Endothelial cell of umbilical vein (primary cell): ENCODE results near the gene KCTD1. TPM values are rescaled to one million over a fixed set of nuclear protein-coding genes. Genes with fewer than 3 reads are reported as not detected.

Source experiments
- BruUV-seq: library from RNA; stranded (reverse); fragments of 400-500 nt; replicated peaks from 2 replicates; lab custom pipeline; 2021; lab: Mats Ljungman, UMichigan
- CTCF ChIA-PET: fragments of 300-600, 350-600 bp; sonication (Branson Sonifier 250); formaldehyde crosslinking; loops from one replicate; lab custom pipeline; 2021; ENCODE audit warnings: antibody characterized with exemption, inconsistent platforms; lab: Charles Lee
- POLR2A ChIA-PET: fragments of 300-600, 350-600 bp; sonication (Branson Sonifier 250); formaldehyde crosslinking; loops from one replicate; lab custom pipeline; 2021; ENCODE audit warnings: antibody characterized with exemption, inconsistent platforms; lab: Charles Lee
- DNase-seq: peaks from one replicate; pipeline ENCODE4 v3.0.0-alpha.2; 2011; ENCODE audit warnings: low read depth, low spot score
- FAIRE-seq: peaks from 2 replicates; lab custom pipeline; 2011; peaks lifted over from hg19 to GRCh38; lab: Jason Lieb, UNC
- H2AFZ ChIP-seq: 2 replicates; pipeline ENCODE4 v1.6.0; 2012; ENCODE audit warnings: low read depth, low read length, control low read depth, inconsistent platforms
- H3K27ac ChIP-seq: 2 replicates; pipeline ENCODE4 v1.5.1; 2011; ENCODE audit warnings: low read depth, mild to moderate bottlenecking, control low read depth, low read length, moderate library complexity; ENCODE audit not compliant: insufficient read depth
- H3K27me3 ChIP-seq, 2 experiments: 2 replicates each; pipeline versions ENCODE4 v1.6.0 to v1.6.1; 2011; ENCODE audit warnings: low read length in 2 of 2, mixed read lengths in 1 of 2; ENCODE audit not compliant: control insufficient read depth in 2 of 2, insufficient read depth in 2 of 2
- H3K36me3 ChIP-seq, 2 experiments: 2 replicates in 1 of 2; 3 replicates in 1 of 2; pipeline ENCODE4 v1.5.1; 2011; ENCODE audit warnings: low read length in 2 of 2, mild to moderate bottlenecking in 1 of 2, moderate library complexity in 1 of 2; ENCODE audit not compliant: control insufficient read depth in 2 of 2, insufficient read depth in 2 of 2; ENCODE audit errors: extremely low read depth in 1 of 2
- H3K4me1 ChIP-seq: 3 replicates; pipeline ENCODE4 v1.5.1; 2011; ENCODE audit warnings: mild to moderate bottlenecking, low read length; ENCODE audit not compliant: control insufficient read depth, insufficient read depth; ENCODE audit errors: extremely low read depth
- H3K4me2 ChIP-seq: 2 replicates; pipeline ENCODE4 v1.6.1; 2011; ENCODE audit warnings: low read length, control low read depth, mixed read lengths; ENCODE audit not compliant: insufficient read depth
- H3K4me3 ChIP-seq, 3 experiments: fragments of 200-600 bp in 1 of 3; sonication (generic), shearing (Covaris generic) in 1 of 3; replicated peaks in 1 of 3; 2 replicates each; pipeline ENCODE4 v1.5.1; 2011 to 2016; ENCODE audit warnings: control low read depth in 3 of 3, low read length in 3 of 3, mild to moderate bottlenecking in 2 of 3, inconsistent platforms in 1 of 3, low read depth in 1 of 3, moderate library complexity in 1 of 3; ENCODE audit not compliant: insufficient read depth in 1 of 3
- H3K79me2 ChIP-seq: 2 replicates; pipeline ENCODE4 v1.6.0; 2012; ENCODE audit warnings: low read length, inconsistent platforms; ENCODE audit not compliant: control insufficient read depth, insufficient read depth
- H3K9ac ChIP-seq: replicated peaks from 2 replicates; pipeline ENCODE3; 2011; ENCODE audit warnings: low read length, control low read depth; ENCODE audit not compliant: insufficient read depth; ENCODE audit errors: extremely low read depth
- H3K9me1 ChIP-seq: replicated peaks from 3 replicates; pipeline ENCODE4 v1.6.0; 2011; ENCODE audit warnings: mild to moderate bottlenecking, low read length; ENCODE audit not compliant: control insufficient read depth, insufficient read depth; ENCODE audit errors: extremely low read depth
- H3K9me3 ChIP-seq: replicated peaks from 2 replicates; pipeline ENCODE4 v1.5.1; 2012; ENCODE audit warnings: low read length, inconsistent platforms; ENCODE audit not compliant: control insufficient read depth, insufficient read depth
- H4K20me1 ChIP-seq: replicated peaks from 2 replicates; pipeline ENCODE3; 2011; ENCODE audit warnings: mild to moderate bottlenecking, low read length; ENCODE audit not compliant: control insufficient read depth, insufficient read depth; ENCODE audit errors: extremely low read depth
- EZH2 ChIP-seq: IDR thresholded peaks from 2 replicates; pipeline ENCODE4 v1.6.1; 2012; ENCODE audit warnings: borderline replicate concordance, low read depth, mild to moderate bottlenecking, moderate library complexity, low read length, inconsistent platforms; ENCODE audit not compliant: severe bottlenecking
- FOS ChIP-seq: IDR thresholded peaks from 2 replicates; pipeline ENCODE4 v1.6.1; 2011; ENCODE audit warnings: mild to moderate bottlenecking, low read length, moderate library complexity, borderline replicate concordance; ENCODE audit not compliant: insufficient read depth
- GATA2 ChIP-seq: IDR thresholded peaks from 2 replicates; pipeline ENCODE4 v1.7.0; 2011; ENCODE audit warnings: low read depth, mild to moderate bottlenecking, moderate library complexity, mixed read lengths, low read length; ENCODE audit not compliant: insufficient read length, insufficient read depth
- JUN ChIP-seq: IDR thresholded peaks from 2 replicates; pipeline ENCODE4 v1.6.1; 2011; ENCODE audit warnings: borderline replicate concordance, low read depth; ENCODE audit not compliant: insufficient read length, insufficient read depth
- MYC ChIP-seq: IDR thresholded peaks from one replicate; pipeline ENCODE4 v1.6.1; 2011; ENCODE audit warnings: mild to moderate bottlenecking, low read depth, low read length
- POLR2A ChIP-seq: IDR thresholded peaks from 2 replicates; pipeline ENCODE4 v1.6.1; 2012; ENCODE audit warnings: low read depth, mild to moderate bottlenecking, control low read depth, low read length
- POLR2AphosphoS5 ChIP-seq: IDR thresholded peaks from 2 replicates; pipeline ENCODE4 v1.6.1; 2012; ENCODE audit warnings: low read depth, mild to moderate bottlenecking, control low read depth, low read length, moderate library complexity; ENCODE audit not compliant: insufficient read depth
- dilution Hi-C: fragments of 300-500 bp; cut with MboI; formaldehyde crosslinking; loops from one replicate; pipeline ENCODE4 v1.15.0; 2019; ENCODE audit warnings: low sequenced_read_pairs; ENCODE audit not compliant: extremely low pct_ligation_motif_present
- intact Hi-C: fragments of 100-400 bp; cut with micrococcal nuclease; formaldehyde crosslinking; loops from one replicate; pipeline ENCODE4 v1.10.0; 2022
- polyA plus RNA-seq, 4 experiments: library from polyadenylated mRNA; depleted of rRNA in 3 of 4; stranded (reverse) in 3 of 4; unstranded in 1 of 4; fragments of >200 nt; gene quantifications; 2 replicates each; pipeline versions ENCODE4 v1.2.1 to v1.2.3, GENCODE V29; 2011 to 2012; ENCODE audit warnings: missing spikeins in 1 of 4
- total RNA-seq: library from RNA; stranded (reverse); gene quantifications from 2 replicates; pipeline ENCODE4 v1.2.3, GENCODE V29; 2021
- TF ChIP-seq, protein P1 (sequence below), 2 donors: IDR thresholded peaks; 1 replicate in 1 of 2; 2 replicates in 1 of 2; pipeline ENCODE4 v1.5.1; 2011; ENCODE audit warnings: low read length in 2 of 2, mild to moderate bottlenecking in 2 of 2, moderate library complexity in 2 of 2, control low read depth in 1 of 2, inconsistent platforms in 1 of 2, low read depth in 1 of 2; ENCODE audit not compliant: insufficient read depth in 1 of 2; ENCODE audit errors: extremely low read depth in 1 of 2
- TF ChIP-seq, protein P2 (sequence below): IDR thresholded peaks from 2 replicates; pipeline ENCODE4 v1.6.1; 2011; ENCODE audit not compliant: insufficient read depth, insufficient read length

The KCTD1 gene
- total and polyA plus RNA-seq, 2 donors (not counting 3 experiments of a cell fraction or from before 2014, with no cell fraction given), result 6.1 to 12.1 TPM

DNA sequence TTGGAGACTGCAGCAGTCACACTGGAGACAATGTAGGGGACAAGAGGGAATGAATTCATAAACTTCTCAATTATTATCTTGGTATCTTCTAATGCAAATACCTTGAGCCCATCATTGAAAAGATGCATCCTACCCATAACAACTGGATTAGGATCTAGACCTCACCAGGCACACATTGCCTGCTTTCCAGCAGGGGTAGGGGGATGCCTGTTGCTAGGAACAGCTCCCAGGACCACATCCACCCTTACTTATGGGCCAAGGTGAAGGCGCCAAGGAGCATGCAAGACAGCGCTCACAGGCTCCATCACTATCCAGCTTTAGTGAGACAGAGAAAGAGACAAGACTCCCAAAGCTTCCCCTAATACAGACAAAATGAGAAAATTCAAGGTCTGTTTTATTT, 24.4 kb downstream of the KCTD1 start:
- no TSS peak for BruUV-seq
- FAIRE-seq (no peak), DNase-seq (no peak)
- Histone ChIP-seq H3K27ac (no peak overlapping the region), H3K4me1 (no peaks in the 10 kb centered on the region), H3K36me3 (no peaks in the 10 kb centered on the region), H3K4me2 (no peak overlapping the region), H2AFZ (no peak overlapping the region), H3K9me1 (no peaks in the 10 kb centered on the region), H3K27me3 (no peaks in the 10 kb centered on the region), H3K9ac (no peak overlapping the region), H3K9me3 (no peaks in the 10 kb centered on the region), H3K79me2 (no peaks in the 10 kb centered on the region), H4K20me1 (no peaks in the 10 kb centered on the region), H3K4me3 (no peak overlapping the region)
- intact Hi-C loops (no loop called here), dilution Hi-C loops (no loop called here)
- CTCF ChIA-PET, result interaction anchor here (1.5 kb wide), 1 partner anchor 140 kb away, joined by 4 read pairs; no protein-coding TSS in a partner anchor
- POLR2A ChIA-PET, result no interaction called here
- no peak for TF ChIP-seq POLR2AphosphoS5
- TF ChIP-seq GATA2, result no peak
- TF ChIP-seq, protein P1, sequence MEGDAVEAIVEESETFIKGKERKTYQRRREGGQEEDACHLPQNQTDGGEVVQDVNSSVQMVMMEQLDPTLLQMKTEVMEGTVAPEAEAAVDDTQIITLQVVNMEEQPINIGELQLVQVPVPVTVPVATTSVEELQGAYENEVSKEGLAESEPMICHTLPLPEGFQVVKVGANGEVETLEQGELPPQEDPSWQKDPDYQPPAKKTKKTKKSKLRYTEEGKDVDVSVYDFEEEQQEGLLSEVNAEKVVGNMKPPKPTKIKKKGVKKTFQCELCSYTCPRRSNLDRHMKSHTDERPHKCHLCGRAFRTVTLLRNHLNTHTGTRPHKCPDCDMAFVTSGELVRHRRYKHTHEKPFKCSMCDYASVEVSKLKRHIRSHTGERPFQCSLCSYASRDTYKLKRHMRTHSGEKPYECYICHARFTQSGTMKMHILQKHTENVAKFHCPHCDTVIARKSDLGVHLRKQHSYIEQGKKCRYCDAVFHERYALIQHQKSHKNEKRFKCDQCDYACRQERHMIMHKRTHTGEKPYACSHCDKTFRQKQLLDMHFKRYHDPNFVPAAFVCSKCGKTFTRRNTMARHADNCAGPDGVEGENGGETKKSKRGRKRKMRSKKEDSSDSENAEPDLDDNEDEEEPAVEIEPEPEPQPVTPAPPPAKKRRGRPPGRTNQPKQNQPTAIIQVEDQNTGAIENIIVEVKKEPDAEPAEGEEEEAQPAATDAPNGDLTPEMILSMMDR (IDR thresholded peaks at IDR 0.05; ENCODE audit: extremely low read depth in 1 of 2, insufficient read depth in 1 of 2, low read depth in 1 of 2, low read length in 2 of 2), result no peak
- no peak for TF ChIP-seq JUN
- TF ChIP-seq, protein P2, sequence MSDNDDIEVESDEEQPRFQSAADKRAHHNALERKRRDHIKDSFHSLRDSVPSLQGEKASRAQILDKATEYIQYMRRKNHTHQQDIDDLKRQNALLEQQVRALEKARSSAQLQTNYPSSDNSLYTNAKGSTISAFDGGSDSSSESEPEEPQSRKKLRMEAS, result no peak
- TF ChIP-seq POLR2A, result no peak
- TF ChIP-seq EZH2, result no peak
- TF ChIP-seq FOS, result no peak
- TF ChIP-seq MYC, result no peak
